Head of caudate nucleus (tissue), 42 donors: ENCODE data around the gene CWC27.

ENCODE experiments used
- DNase-seq, 42 donors: peaks; one replicate each; pipeline versions ENCODE4 v3.0.0 to v3.0.0-alpha.2; 2020 to 2021; ENCODE audit warnings: mixed read lengths in 7 of 42
- intact Hi-C: fragments of 100-400 bp; cut with DNase I; formaldehyde crosslinking; loops from one replicate; pipeline ENCODE4 v1.15.0; 2022

CWC27 gene

GRCh38 chr5:65043843-65044359 lies 275.2 kb downstream of the CWC27 start:
- intact Hi-C loops, result no loop called here
- no peak for DNase-seq

DNA sequence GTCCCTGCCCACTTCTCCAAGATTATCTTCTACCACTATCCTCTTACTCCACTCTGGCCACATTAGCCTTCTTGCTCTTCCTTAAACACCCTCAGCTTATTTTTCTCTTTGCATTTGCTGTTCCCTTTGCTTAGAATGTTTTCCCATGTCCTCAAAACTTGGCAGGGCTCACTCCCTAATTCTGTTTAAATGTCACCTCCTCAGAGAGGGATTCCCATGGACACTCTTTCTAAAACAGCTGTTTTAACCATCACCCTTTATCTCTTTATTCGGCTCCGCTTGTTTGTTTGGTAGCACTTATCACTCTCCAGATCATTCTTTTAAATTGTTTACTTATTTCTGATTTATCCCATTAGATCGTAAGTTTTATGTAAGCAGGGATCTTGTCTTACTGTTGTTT lies 278.5 kb downstream of the CWC27 start:
- intact Hi-C loops, result no loop called here

DNA sequence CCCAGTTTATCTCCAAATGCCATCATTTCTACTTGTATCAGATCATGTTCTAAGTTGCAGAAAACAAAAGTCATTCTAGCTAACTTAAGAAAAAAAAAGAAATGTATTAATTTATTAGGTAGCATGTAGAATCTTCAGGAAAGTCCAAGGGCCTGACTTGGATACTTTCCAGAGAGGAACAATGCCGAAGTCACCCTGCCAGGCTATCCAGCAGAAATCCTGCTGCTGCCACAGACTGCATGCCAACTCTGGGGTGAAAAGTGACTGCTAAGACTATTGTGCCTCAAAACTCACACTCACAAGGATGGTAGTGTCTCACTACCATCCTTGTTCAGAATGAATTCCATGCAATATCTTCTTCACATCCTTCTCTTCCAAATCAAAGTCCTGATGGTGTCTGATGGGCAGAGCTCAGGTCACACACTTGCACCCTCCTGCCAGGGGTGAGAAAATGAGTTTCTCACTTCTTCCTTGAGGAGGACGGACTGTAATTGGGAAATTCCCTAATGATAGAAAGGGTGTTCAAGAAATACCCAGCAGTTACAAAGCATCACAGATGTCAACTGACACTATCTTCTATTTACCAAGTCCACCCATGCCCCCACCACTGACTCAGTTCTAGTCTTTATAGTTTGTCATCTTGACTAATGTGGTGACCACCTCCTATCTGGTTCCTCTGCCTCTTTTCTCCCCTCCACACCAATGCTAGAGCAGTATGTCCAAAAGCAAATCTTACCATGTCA lies 279.4 kb downstream of the CWC27 start:
- intact Hi-C loops, result no loop called here

More for the DNA sequence above, 278.5 kb downstream of the CWC27 start:
- DNase-seq, result no peak

GRCh38 chr5:65050140-65050539 lies 281.4 kb downstream of the CWC27 start:
- no peak for DNase-seq
- intact Hi-C loops, result no loop called here

More for the DNA sequence above, 279.4 kb downstream of the CWC27 start:
- no peak for DNase-seq

DNA sequence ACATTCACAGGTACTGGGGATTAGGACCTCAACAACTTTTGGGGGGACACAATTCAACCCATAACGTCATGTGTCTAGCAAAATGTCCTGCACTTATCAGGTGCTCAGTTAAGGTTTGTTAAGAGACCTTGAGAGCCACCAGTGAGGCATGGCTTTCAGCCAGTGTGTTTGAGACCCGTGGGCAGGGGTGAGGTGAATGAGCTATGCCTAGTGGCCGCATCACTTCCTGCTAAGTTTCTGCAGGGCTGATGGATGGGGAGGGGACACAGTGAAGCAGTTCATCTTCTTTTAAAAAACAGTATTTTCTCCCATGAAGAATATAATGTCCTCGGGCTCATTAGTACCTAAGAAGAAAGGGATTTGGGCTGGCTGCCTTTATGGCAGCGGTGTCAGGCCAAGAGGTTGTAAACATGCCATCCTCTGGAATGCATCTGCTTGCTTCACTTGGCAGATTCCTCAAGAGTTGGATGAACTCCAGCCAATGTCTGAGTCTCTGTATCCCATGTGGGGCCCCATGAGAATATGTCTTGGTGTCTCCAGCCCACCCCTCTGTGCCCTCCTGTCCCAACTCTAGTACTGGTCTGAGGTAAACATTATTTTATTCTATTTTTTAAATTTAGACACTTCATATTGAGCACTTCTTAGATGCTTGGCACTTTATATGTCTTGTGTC lies 282.2 kb downstream of the CWC27 start:
- no peak for DNase-seq
- intact Hi-C loops, result no loop called here

GRCh38 chr5:65055938-65056337 lies 287.2 kb downstream of the CWC27 start:
- intact Hi-C loops, result no loop called here
- no peak for DNase-seq

DNA sequence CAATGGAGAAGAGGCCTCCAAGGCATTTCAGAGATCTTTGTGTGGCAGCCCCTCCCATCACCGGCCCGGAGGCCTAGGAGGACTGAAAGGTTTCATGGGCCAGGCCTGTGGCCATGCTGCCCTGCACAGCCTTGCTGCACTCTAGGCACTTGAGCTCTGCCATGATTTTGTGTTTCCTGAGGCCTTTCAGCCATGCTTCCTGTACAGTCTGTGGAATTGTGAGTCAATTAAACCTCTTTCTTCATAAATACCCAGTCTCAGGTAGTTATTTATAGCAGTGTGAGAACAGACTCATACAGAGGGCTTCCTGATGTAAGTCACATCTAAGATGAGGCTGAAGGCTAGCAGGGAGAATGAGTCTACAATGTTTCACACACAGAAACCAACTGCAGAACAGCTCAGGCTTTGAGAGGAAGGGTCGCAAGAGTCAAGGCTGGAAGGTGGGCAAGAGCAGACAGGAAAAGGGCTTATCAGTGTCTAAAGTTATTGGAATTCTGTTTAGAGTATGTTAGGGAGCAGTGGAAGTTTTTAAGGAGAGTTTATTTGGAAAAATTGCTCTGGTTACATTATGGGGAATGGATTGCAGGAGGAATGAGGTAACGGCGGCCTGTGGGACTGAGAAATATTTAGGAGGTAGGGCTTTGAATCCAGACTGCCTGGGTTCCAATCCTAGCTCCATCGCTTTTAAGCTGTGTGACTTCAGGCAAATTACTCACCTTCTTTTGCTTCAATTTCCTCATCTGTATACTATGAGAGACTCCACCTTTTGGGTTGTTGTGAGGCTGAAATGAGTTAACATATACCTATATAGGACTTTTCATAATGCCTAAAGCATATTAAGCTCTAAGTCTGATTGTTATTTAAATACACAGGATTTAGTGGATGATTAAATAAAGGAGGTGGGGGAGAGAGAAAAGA lies 291.2 kb downstream of the CWC27 start:
- intact Hi-C loops, result no loop called here
- DNase-seq, result no peak

- intact Hi-C loops, result no loop called here
- no peak for DNase-seq
Measured at GRCh38 chr5:65061250-65061973, 292.7 kb downstream of the CWC27 start.

DNA sequence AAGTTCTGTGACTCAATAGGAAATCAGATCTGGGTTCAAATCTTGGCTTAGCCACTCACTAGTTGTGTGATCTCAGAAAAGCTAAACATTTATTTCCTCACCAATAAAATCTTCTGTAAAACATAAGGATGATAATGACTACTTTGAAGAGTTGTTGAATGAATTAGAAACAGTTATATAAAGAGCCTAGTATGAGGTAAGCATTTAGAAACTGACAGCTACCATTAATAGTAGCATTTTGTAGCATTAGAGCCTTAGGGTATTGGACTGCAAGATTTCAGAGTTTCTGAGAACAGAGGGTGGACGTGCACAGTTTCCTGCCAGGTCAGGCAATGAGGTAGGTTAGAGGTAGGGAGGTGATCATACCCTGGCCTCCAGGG lies 293.2 kb downstream of the CWC27 start:
- DNase-seq, result no peak
- intact Hi-C loops, result no loop called here

- DNase-seq, result no peak
Measured at GRCh38 chr5:65062469-65063083, 293.8 kb downstream of the CWC27 start.

DNA sequence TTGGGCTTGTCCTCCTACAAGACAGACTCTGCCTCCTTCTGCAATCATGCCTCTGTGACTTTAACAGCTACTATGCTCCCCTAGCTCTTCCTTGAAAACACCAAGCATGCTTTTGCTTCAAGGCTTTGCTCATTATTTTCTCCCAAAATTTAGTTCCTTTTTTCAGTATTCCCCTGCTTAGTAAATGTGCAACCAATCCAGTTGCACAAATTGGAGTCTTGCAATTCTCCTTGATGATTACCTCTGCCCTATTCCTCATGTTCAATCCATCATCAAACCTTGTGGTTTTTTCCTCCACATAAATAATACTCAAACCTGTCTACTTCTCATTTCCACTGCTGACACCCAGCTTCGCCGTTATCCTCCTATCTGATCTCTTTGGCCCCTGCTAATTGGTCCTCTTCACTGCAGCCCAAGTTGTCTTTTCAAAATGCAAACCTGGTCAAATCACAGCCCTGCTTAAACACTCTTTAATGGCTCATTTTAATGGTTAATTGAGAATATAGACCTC lies 296.3 kb downstream of the CWC27 start:
- DNase-seq, result no peak
- intact Hi-C loops, result no loop called here

More at GRCh38 chr5:65062469-65063083, 293.8 kb downstream of the CWC27 start:
- intact Hi-C loops, result no loop called here

DNA sequence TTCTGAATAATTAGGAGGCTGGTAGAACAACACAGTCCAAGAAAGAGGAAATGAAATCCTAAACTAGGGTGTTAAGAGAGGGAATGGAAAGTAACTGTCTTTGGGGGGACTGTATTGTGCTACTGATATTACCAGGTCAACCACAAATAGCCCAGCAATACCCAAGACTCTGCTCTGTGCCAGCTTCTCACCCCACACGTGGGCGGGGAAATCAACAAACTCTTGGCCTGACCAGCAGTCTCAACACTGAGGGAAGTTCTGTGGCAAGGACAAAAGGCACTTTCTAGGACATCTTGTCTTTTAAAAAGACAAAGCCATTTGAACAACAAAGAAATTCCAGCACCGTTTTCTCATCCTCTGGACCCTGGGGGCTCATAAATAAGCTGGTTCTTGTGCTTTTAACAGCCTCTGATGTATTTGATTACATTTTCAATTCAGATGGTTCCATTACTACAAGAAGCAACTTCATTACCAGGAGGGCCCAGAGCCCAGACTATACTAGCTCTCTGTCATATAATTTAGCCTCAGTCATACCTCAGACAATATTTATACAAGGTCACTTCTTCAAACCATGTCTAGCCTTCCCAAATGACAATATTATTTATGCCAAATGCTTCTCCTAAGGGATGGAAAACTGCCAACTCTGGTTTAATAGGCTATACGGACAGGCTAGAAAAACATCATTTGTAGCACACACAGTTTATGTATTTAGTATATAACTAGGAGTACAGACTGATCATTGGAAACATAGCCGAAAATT lies 297.8 kb downstream of the CWC27 start:
- intact Hi-C loops, result no loop called here
- peak in 9 of 42 donors; percentile 3 to 10 (median 8) for DNase-seq

DNA sequence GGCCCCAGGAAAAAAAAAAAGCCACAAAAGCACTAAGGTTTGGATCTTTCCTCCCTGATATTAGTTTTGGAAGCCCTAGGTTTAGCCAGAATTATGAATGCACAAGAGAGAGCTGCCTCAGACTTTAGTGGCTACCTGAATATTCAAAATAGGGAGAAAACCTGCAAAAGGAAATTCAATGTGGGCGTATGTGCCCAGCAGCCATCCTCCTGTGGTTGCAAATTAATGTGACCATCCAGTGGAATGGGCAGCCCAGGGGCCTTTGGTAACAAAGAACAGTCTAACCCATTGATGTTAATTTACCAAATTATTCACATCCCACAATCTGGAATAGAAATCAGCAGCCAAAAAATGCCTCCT lies 298.4 kb downstream of the CWC27 start:
- DNase-seq, result no peak
- intact Hi-C loops, result no loop called here
